PC-9 (cell line): Measurements from ENCODE around the gene ZBED4.

Experiments used
- EZH2 ChIP-seq: fragments of 200-600 bp; sonication (generic); IDR thresholded peaks from 2 replicates; pipeline ENCODE4 v1.8.0; 2017; ENCODE audit warnings: antibody characterized with exemption, low read depth
- TF ChIP-seq, protein P1 (sequence below): fragments of 200-600 bp; sonication (generic); conservative IDR thresholded peaks from 2 replicates; pipeline ENCODE4 v1.6.1; 2017; ENCODE audit warnings: mixed run types, antibody characterized with exemption, mild to moderate bottlenecking, moderate library complexity

DNA sequence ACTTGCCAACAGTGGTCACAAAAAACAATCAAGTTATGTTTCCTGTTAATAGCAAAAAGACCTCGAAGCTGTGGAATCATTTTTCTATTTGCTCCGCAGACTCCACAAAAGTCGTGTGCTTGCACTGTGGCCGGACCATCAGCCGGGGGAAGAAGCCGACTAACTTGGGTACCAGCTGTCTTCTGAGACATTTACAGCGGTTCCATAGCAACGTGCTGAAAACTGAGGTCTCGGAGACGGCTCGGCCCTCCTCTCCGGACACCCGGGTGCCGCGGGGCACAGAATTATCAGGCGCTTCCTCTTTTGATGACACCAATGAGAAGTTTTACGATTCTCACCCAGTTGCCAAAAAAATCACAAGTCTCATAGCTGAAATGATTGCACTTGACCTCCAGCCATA lies 31.6 kb downstream of the ZBED4 start:
- TF ChIP-seq EZH2 = no peak
- TF ChIP-seq, protein P1, sequence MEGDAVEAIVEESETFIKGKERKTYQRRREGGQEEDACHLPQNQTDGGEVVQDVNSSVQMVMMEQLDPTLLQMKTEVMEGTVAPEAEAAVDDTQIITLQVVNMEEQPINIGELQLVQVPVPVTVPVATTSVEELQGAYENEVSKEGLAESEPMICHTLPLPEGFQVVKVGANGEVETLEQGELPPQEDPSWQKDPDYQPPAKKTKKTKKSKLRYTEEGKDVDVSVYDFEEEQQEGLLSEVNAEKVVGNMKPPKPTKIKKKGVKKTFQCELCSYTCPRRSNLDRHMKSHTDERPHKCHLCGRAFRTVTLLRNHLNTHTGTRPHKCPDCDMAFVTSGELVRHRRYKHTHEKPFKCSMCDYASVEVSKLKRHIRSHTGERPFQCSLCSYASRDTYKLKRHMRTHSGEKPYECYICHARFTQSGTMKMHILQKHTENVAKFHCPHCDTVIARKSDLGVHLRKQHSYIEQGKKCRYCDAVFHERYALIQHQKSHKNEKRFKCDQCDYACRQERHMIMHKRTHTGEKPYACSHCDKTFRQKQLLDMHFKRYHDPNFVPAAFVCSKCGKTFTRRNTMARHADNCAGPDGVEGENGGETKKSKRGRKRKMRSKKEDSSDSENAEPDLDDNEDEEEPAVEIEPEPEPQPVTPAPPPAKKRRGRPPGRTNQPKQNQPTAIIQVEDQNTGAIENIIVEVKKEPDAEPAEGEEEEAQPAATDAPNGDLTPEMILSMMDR = no peak
